SW 1271 (cell line): ENCODE measurements around the gene PMPCA.

ENCODE experiments used
- DNase-seq, 2 experiments: peaks; one replicate each; lab custom pipeline; 2025; lab: John Stamatoyannopoulos, UW

The PMPCA gene

DNA sequence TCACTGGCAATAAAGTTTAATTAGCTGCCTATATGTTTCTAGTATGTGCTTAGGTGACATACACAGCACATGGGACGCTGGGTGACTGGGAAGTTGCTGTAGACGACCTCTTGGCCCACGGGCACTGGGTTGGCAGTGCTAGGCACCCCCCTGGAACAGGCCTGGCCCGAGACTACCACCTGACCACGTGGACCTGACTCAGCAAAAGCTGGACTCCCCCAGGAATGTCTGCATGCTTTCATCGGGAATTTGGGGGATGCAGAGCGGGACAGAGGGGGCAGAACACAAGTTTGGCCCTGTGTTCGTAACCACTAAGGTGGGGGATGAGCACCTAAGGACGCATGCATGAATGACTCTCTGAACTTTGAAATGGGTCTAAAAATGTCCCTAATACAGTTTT lies 45.8 kb downstream of the PMPCA start:
- DNase-seq, result no peak

DNA sequence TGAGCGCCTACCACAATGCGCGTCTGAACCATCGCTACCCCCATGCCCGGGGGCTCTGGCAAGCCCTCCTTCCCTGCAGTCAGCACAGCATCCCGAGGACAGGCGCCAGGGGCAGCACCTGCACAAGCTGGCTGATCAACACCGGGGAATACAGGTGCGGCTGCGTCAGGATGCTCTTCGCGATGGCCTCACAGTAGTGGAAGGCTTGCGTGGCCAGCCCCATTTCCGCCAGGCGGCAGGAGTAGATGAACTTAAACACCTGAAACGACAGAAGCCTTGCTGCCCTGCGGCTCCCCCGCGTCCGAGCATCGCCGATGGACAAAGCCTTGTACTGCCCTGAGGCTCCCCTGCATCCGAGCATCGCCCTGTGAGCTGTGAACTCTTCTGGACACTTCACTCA lies 46.9 kb downstream of the PMPCA start:
- no peak for DNase-seq

DNA sequence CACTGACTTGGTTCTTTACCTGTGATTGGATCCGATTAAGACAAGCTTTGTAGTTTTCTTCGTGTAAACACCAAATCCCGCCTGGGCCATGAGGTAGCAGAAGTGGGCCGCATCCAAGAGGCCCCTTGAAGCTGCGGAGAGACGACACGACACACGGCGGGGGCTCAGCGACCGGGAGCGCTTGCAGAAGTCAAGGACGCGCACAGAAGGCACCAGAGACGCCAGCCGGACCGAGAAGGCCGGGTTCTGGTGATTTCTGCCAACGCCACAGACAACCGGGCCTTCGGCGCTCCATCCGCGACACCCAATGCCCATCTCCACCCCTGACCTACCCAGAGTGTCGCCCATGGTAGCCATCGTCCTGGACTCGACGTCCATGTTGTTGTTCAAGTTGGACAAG lies 49.0 kb downstream of the PMPCA start:
- DNase-seq, result no peak

DNA sequence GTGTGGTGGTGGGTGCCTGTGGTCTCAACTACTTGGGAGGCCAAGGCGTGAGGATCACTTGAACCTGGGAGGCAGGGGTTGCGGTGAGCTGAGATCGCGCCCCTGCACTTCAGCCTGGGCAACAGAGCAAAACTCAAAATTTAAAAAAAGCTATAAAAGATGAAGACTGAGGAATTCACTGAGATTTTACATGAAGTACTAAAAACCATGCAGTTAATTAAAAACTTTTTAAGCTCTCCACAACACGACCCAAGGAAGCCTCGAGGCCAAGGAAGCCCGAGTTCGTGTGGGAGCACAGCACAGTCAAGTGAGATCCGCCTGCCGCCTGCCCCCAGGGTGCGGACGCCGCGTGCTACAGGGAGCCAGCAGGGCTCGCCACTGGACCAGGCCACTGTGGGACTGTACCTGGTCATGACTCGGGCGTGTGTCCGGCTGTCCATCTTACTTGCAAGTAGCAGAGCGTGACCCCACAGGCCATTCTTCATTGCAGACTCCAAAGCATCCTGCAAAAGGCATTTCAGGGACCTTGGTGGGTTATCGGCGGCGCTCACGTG lies 50.4 kb downstream of the PMPCA start:
- DNase-seq, result no peak

DNA sequence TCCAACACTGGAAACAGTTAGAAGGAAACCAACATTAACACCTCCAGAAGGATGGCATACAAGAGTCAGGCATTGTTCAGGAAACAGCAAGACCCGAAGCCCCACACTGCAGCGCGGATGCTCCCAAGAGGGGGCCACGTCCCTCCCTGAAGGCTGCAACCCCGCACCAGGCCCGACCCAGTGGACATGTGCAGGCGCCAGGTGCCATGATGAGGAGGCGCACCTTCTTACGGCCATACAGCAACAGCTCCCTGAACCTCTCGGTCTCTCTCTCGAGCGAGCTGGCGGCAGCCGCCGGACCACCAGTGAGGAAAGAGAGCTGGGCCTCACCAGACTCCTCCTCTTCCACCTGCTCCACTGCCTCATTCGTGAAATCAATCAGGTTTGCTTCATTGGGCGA lies 52.2 kb downstream of the PMPCA start:
- no peak for DNase-seq

DNA sequence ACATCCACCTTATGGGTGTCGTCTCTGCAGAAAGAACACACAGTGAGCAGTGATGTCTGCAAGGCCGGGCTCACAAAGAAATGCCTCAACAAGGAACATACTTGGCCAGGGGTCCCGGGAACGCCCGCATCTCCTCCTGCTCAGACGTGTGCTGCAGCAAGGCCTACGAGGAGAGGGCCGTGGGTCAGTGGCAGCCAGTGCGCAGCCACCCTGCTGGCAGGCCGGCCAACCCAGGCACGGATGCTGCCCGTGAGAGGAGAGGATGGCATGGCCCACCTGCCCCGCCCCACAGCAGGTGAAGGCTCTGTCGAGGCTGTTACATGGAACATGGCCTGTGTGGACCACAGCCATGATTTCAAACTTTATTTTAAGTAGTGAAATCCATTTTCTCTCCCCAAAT lies 53.1 kb downstream of the PMPCA start:
- no peak for DNase-seq

DNA sequence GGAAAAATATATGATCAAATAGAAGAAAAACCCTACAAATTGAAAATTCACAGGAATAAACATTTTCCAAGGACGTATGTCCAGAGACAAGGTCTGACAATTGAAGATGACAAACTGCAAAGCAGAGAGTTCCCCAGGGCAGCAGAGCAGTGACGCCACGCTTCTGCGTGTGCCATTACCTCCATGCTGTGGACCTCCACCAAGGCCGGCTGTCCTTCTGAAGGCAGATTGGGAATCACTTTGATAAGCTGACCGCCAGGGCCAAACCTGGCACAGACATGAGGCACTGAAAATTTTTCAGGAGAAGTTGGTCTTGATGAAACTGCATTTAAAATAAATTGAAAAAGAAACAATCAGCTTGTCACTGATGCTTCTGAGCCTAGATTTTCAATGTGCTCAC lies 53.8 kb downstream of the PMPCA start:
- DNase-seq, result no peak

DNA sequence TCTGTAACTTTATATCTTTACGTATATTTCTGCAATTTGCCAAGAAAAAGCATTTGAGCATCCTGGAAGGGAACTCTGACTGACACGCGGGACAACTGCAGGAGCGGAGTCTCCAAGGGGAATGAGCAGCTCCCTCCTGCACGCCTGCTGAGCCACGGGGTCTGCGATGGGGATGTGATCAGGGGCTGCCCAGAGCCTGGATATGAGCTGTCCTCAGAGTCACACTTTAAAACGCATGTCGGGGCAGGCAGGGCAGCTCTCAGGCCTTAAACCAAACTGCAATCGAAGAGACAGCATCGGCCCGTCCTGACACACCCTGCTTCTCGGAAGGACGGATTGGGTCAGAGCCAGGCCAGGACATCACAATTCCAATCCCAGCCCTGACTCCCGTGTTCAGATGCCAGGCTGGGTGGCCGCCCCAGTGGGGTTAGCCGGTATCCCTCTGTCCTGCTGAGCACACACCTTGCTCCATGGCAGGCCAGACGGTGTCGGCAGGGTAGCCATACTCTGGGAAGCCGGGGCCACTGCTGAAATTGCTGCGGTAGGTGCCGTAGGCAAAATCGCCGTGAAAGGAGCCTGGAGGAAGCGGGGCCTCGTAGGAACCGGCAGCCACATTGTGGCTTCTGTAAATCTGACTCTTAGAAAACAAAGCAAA lies 55.2 kb downstream of the PMPCA start:
- no peak for DNase-seq

DNA sequence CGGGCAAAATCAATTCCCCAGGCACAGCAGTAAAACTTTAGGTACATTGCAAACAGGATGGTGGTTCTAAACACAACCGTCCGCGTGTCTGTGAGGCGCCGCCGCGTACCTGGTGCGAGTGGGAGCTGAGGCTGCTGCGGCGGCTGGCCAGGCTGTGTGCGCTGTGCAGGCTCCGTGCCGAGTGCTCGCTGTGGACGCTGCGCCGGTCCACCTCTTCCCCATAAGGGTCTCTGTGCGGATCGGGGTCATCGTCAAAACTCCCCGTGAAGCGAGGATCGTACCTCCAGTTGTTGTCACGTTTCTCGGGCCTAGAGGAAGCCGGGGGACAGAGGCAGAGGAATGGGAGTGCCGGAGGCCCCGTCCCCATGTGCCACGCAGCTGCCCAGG lies 55.7 kb downstream of the PMPCA start:
- DNase-seq, result no peak

DNA sequence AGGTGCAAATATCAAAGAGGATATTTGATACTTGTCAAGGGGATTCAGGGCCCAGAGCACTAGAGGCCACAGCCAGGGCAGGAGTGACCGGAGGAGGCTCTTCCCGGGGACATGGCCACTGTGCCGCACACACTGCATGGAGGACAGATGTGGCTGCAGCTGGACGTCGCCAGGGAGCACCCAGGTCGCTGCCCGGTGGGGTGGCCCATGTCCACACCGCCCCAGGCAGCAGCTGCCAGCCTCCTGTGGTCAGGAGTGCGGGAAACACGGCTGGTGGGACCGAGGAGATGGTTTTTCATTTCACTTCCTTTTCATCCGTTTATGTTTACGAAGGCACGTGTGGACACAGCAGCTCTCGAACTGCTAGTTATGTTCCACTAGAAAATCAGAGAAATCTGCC lies 57.3 kb downstream of the PMPCA start:
- no peak for DNase-seq

DNA sequence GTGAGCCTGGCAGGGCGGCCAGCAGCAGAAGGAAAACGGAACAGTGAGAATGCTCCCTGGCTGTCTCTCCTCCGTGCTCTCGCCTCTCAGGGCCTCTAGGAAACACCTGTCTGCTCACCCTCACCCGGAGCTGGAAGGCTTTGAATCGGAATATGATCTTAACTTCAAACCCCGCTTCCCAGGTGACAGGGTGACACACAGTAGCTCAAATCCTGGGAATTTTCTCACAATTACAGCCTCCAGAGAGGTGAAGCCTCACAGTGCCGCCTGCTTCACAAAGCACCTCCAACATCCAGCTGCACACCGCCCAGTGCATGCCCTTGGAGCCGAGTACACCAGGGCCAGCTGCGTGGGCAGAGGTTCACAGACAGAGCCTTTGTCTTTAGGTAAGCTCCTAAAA lies 59.9 kb downstream of the PMPCA start:
- DNase-seq, result no peak

DNA sequence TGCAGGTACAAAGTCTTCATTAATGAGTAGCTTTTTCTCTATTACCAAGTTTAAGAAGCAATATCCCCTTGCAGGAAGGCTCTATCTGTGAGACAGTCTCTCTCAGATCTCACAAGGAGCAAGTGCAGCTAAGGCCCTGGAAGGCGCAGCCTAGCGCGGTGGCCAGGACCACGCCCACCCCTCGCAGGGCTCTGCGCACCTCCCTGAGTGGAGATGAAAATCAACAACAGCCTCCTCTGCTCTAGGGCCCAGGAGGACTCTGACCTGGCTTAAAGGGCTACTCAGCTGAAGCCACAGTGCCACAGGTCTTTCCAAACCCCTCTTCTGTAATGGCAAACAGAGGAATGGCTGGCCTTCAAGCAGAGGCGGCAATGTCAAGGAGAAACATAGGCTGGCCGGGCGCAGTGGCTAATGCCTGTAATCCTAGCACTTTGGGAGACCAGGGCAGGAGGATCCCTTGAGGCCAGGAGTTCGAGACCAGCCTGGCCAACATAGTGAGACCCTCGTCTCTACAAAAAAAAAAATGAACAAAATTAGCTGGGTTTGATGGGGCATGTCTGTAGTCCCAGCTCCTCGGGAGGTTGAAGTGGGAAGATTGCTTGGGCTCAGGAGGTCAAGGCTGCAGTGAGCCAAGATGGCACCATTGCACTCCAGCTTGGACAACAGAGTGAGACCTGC lies 60.5 kb downstream of the PMPCA start:
- DNase-seq, result no peak

DNA sequence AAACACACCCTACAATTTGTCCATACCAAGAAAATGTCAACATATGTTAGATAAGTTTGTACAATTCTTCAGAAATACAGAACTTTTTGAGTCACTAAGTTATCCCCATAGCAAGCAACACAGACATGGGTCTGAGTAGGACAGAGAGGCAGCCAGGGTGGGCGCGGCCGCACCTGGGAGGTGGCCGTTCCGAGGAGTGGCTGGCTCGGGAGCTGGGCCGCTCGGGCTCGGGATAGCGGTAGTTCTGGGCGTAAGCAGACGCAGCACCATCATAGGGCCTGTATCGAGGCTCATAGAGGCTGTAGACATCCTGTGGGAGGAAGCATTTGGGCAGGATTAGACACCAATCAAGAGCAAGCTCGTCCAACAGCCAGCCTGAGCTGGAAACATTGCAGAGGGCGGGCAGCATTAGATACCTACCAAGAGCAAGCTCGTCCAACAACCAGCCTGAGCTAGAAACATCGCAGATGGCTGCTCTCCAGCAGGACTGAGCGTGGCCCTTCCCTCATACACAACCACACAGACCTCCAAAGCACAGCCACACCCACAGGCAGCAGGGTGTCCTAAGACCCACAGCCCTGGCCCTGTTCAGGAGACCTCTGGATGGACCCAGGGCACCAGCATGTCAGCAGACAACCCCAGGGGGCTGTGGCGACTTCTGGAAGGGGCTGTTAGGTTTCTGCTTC lies 61.5 kb downstream of the PMPCA start:
- no peak for DNase-seq

DNA sequence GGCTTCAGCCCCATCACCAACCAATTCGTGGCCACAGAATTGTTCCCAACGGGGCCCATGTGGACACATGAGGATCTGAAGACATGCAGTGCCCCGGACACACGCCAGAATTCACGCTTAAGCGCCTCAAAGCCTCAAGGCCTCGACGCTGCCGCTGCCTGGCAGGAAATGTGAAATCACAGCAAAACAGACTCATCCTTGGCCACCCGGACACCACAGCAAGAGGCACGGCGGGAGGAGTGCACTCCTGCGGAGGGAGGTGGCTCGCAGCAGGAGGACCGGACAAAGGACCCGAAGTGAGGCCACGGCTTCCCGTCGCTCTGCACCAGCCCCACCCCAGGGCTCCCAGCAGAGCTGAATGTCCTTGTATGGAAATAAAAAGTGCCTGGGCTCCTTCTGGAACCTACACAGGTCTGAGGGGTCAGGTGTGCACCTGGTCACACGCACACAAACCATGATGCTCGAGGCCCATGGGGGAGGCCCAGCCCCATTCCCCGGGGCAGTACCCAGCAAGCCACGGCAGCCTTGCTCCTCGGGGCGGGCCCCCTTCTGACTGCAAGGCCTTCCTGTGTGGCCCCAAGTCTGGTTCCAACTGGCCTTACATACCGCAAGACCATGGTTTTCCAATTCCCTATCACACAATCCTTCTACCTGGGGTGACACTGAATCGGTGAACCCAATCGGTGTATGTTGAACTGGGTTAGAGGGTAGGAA lies 62.3 kb downstream of the PMPCA start:
- no peak for DNase-seq

DNA sequence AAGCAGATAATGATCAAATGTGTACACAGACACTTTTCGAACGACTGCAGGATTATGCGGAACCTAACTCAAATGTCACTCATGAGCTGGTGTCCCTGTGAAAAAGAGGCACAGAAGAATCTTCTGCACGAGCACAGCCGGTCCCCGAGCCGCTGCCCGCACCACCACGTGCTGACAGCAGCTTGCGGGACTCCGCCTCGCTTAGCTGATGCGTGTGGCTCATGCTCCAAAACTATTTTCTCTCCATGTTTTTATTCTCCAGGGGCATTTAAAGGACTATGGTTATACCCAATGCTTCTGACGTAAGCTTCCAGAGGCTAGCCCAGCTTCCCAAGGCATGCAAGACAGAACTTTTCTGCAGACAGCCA lies 62.9 kb downstream of the PMPCA start:
- no peak for DNase-seq
